WTC11 (cell line): ENCODE results near the gene ARID1A. TPM values are rescaled to one million over a fixed set of nuclear protein-coding genes. Genes with fewer than 3 reads are reported as not detected.

ENCODE experiments used
- ATAC-seq: fragments of 200-7000 bp; cut with Tn5 transposase; 2 replicates; pipeline ENCODE4 v1.10.0; 2021; ENCODE audit warnings: mild to moderate bottlenecking, moderate library complexity
- CTCF ChIA-PET: fragments of 300-600 bp; sonication (Branson Sonifier 250); formaldehyde crosslinking; loops from one replicate; lab custom pipeline; 2021; ENCODE audit warnings: antibody characterized with exemption; lab: Charles Lee
- POLR2A ChIA-PET: fragments of 350-600 bp; sonication (Branson Sonifier 250); formaldehyde crosslinking; loops from one replicate; lab custom pipeline; 2021; ENCODE audit warnings: antibody characterized with exemption; lab: Charles Lee
- DNase-seq: peaks from one replicate; pipeline ENCODE4 v3.0.0; 2021; ENCODE audit warnings: low spot score
- H3K27ac Mint-ChIP-seq: 2 replicates; pipeline ENCODE4 v1.8.0; 2021; ENCODE audit warnings: mixed read lengths
- H3K27me3 Mint-ChIP-seq: 2 replicates; pipeline ENCODE4 v1.8.0; 2021; ENCODE audit warnings: low read depth, mild to moderate bottlenecking, moderate library complexity, mixed read lengths
- H3K36me3 Mint-ChIP-seq: 2 replicates; pipeline ENCODE4 v1.8.0; 2021; ENCODE audit warnings: mixed read lengths
- H3K4me1 Mint-ChIP-seq: 2 replicates; pipeline ENCODE4 v1.8.0; 2022; ENCODE audit warnings: mixed read lengths
- H3K4me3 Mint-ChIP-seq: 2 replicates; pipeline ENCODE4 v1.8.0; 2021; ENCODE audit warnings: mild to moderate bottlenecking, moderate library complexity, mixed read lengths
- H3K9me3 Mint-ChIP-seq: 2 replicates; pipeline ENCODE4 v1.8.0; 2021; ENCODE audit warnings: mixed read lengths
- CBFB ChIP-seq: sonication (generic); formaldehyde crosslinking; IDR thresholded peaks from 2 replicates; pipeline ENCODE4 v1.8.1; 2022; ENCODE audit warnings: mild to moderate bottlenecking, low read depth, missing genetic modification reagents
- ETV6 ChIP-seq: sonication (generic); formaldehyde crosslinking; IDR thresholded peaks from 2 replicates; pipeline ENCODE4 v1.8.1; 2022; ENCODE audit warnings: mild to moderate bottlenecking, missing genetic modification reagents
- FOXK1 ChIP-seq: sonication (generic); formaldehyde crosslinking; IDR thresholded peaks from 2 replicates; pipeline ENCODE4 v1.8.0; 2022; ENCODE audit warnings: mild to moderate bottlenecking, moderate library complexity, missing genetic modification reagents
- NR3C1 ChIP-seq: sonication (generic); formaldehyde crosslinking; conservative IDR thresholded peaks from 2 replicates; pipeline ENCODE4 v1.8.1; 2023; ENCODE audit warnings: low read depth, mild to moderate bottlenecking, missing genetic modification reagents
- RELA ChIP-seq: sonication (generic); formaldehyde crosslinking; IDR thresholded peaks from 2 replicates; pipeline ENCODE4 v1.8.1; 2022; ENCODE audit warnings: missing genetic modification reagents, mild to moderate bottlenecking, borderline replicate concordance
- TEAD1 ChIP-seq: sonication (generic); formaldehyde crosslinking; IDR thresholded peaks from 2 replicates; pipeline ENCODE4 v1.8.0; 2022; ENCODE audit warnings: mild to moderate bottlenecking, missing genetic modification reagents
- ZNF317 ChIP-seq: sonication (generic); formaldehyde crosslinking; IDR thresholded peaks from 2 replicates; pipeline ENCODE4 v1.8.1; 2023; ENCODE audit warnings: low read depth, mild to moderate bottlenecking, moderate library complexity, missing genetic modification reagents, borderline replicate concordance
- ZNF396 ChIP-seq: fragments of 250-450 bp; sonication (Bioruptor Pico); IDR thresholded peaks from 2 replicates; pipeline ENCODE4 v1.8.0; 2021; ENCODE audit warnings: mild to moderate bottlenecking, moderate library complexity, borderline replicate concordance
- total RNA-seq: library from RNA; stranded (reverse); gene quantifications from 3 replicates; pipeline ENCODE4 v1.2.3, GENCODE V29; 2021
- TF ChIP-seq, protein P1 (sequence below): sonication (generic); formaldehyde crosslinking; IDR thresholded peaks from 2 replicates; pipeline ENCODE4 v1.8.0; 2022; ENCODE audit warnings: missing genetic modification reagents
- TF ChIP-seq, protein P2 (sequence below): sonication (generic); formaldehyde crosslinking; IDR thresholded peaks from 2 replicates; pipeline ENCODE4 v1.8.1; 2022; ENCODE audit warnings: missing genetic modification reagents, borderline replicate concordance
- TF ChIP-seq, protein P3 (sequence below): fragments of 250-450 bp; sonication (Bioruptor Pico); IDR thresholded peaks from 2 replicates; pipeline ENCODE4 v1.9.0; 2021; ENCODE audit warnings: moderate library complexity, mild to moderate bottlenecking, inconsistent platforms, borderline replicate concordance
- TF ChIP-seq, protein P4 (sequence below): sonication (generic); formaldehyde crosslinking; IDR thresholded peaks from 2 replicates; pipeline ENCODE4 v1.8.1; 2022; ENCODE audit warnings: mild to moderate bottlenecking, moderate library complexity, missing genetic modification reagents
- TF ChIP-seq, protein P5 (sequence below): sonication (generic); formaldehyde crosslinking; conservative IDR thresholded peaks from 2 replicates; pipeline ENCODE4 v1.8.1; 2023; ENCODE audit warnings: mild to moderate bottlenecking, low read depth, missing genetic modification reagents, moderate library complexity
- TF ChIP-seq, protein P6 (sequence below): sonication (generic); formaldehyde crosslinking; IDR thresholded peaks from 2 replicates; pipeline ENCODE4 v1.8.1; 2023; ENCODE audit warnings: mild to moderate bottlenecking, missing genetic modification reagents, moderate library complexity
- TF ChIP-seq, protein P7 (sequence below): sonication (generic); formaldehyde crosslinking; IDR thresholded peaks from 2 replicates; pipeline ENCODE4 v1.8.1; 2023; ENCODE audit warnings: mild to moderate bottlenecking, missing genetic modification reagents

Gene ARID1A
- total RNA-seq, 1 experiment from 2014 or later, result 98.0 TPM

DNA sequence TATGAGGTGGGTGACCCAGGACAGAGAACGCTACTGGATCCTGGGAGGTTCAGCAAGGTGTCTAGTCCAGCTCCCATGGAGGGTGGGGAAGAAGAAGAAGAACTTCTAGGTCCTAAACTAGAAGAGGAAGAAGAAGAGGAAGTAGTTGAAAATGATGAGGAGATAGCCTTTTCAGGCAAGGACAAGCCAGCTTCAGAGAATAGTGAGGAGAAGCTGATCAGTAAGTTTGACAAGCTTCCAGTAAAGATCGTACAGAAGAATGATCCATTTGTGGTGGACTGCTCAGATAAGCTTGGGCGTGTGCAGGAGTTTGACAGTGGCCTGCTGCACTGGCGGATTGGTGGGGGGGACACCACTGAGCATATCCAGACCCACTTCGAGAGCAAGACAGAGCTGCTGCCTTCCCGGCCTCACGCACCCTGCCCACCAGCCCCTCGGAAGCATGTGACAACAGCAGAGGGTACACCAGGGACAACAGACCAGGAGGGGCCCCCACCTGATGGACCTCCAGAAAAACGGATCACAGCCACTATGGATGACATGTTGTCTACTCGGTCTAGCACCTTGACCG is 83.4 kb downstream of the ARID1A start (continued):
- TF ChIP-seq, protein P1, sequence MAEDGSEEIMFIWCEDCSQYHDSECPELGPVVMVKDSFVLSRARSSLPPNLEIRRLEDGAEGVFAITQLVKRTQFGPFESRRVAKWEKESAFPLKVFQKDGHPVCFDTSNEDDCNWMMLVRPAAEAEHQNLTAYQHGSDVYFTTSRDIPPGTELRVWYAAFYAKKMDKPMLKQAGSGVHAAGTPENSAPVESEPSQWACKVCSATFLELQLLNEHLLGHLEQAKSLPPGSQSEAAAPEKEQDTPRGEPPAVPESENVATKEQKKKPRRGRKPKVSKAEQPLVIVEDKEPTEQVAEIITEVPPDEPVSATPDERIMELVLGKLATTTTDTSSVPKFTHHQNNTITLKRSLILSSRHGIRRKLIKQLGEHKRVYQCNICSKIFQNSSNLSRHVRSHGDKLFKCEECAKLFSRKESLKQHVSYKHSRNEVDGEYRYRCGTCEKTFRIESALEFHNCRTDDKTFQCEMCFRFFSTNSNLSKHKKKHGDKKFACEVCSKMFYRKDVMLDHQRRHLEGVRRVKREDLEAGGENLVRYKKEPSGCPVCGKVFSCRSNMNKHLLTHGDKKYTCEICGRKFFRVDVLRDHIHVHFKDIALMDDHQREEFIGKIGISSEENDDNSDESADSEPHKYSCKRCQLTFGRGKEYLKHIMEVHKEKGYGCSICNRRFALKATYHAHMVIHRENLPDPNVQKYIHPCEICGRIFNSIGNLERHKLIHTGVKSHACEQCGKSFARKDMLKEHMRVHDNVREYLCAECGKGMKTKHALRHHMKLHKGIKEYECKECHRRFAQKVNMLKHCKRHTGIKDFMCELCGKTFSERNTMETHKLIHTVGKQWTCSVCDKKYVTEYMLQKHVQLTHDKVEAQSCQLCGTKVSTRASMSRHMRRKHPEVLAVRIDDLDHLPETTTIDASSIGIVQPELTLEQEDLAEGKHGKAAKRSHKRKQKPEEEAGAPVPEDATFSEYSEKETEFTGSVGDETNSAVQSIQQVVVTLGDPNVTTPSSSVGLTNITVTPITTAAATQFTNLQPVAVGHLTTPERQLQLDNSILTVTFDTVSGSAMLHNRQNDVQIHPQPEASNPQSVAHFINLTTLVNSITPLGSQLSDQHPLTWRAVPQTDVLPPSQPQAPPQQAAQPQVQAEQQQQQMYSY (CRISPR knock-in tag), result no peak
- TF ChIP-seq, protein P2, sequence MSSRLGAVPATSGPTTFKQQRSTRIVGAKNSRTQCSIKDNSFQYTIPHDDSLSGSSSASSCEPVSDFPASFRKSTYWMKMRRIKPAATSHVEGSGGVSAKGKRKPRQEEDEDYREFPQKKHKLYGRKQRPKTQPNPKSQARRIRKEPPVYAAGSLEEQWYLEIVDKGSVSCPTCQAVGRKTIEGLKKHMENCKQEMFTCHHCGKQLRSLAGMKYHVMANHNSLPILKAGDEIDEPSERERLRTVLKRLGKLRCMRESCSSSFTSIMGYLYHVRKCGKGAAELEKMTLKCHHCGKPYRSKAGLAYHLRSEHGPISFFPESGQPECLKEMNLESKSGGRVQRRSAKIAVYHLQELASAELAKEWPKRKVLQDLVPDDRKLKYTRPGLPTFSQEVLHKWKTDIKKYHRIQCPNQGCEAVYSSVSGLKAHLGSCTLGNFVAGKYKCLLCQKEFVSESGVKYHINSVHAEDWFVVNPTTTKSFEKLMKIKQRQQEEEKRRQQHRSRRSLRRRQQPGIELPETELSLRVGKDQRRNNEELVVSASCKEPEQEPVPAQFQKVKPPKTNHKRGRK (CRISPR knock-in tag), result no peak
- TF ChIP-seq ZNF317 (CRISPR knock-in tag) (no peak), CBFB (CRISPR knock-in tag) (no peak)
- TF ChIP-seq, protein P3, sequence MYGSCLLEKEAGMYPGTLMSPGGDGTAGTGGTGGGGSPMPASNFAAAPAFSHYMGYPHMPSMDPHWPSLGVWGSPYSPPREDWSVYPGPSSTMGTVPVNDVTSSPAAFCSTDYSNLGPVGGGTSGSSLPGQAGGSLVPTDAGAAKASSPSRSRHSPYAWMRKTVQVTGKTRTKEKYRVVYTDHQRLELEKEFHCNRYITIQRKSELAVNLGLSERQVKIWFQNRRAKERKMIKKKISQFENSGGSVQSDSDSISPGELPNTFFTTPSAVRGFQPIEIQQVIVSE (CRISPR knock-in tag), result no peak

DNA sequence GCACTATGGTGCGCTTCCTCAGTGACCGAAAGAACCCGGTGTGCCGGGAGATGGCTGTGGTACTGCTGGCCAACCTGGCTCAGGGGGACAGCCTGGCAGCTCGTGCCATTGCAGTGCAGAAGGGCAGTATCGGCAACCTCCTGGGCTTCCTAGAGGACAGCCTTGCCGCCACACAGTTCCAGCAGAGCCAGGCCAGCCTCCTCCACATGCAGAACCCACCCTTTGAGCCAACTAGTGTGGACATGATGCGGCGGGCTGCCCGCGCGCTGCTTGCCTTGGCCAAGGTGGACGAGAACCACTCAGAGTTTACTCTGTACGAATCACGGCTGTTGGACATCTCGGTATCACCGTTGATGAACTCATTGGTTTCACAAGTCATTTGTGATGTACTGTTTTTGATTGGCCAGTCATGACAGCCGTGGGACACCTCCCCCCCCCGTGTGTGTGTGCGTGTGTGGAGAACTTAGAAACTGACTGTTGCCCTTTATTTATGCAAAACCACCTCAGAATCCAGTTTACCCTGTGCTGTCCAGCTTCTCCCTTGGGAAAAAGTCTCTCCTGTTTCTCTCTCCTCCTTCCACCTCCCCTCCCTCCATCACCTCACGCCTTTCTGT is 84.6 kb downstream of the ARID1A start:
- Mint-ChIP-seq H3K4me1 (peaks cover 29% of the 10 kb centered on the region), H3K27ac (no peak overlapping the region), H3K9me3 (no peaks in the 10 kb centered on the region), H3K27me3 (no peaks in the 10 kb centered on the region; the same call in 1 of the 2 replicates), H3K36me3 (peaks cover 57% of the 10 kb centered on the region), H3K4me3 (no peak overlapping the region)
- DNase-seq (no peak), ATAC-seq (no peak)
- POLR2A ChIA-PET, result no interaction called here
- CTCF ChIA-PET, result no interaction called here
- no peak for TF ChIP-seq TEAD1 (CRISPR knock-in tag)
- TF ChIP-seq, protein P4, sequence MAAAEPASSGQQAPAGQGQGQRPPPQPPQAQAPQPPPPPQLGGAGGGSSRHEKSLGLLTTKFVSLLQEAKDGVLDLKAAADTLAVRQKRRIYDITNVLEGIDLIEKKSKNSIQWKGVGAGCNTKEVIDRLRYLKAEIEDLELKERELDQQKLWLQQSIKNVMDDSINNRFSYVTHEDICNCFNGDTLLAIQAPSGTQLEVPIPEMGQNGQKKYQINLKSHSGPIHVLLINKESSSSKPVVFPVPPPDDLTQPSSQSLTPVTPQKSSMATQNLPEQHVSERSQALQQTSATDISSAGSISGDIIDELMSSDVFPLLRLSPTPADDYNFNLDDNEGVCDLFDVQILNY (CRISPR knock-in tag), result no peak
- no peak for TF ChIP-seq RELA (CRISPR knock-in tag)
- TF ChIP-seq, protein P5, sequence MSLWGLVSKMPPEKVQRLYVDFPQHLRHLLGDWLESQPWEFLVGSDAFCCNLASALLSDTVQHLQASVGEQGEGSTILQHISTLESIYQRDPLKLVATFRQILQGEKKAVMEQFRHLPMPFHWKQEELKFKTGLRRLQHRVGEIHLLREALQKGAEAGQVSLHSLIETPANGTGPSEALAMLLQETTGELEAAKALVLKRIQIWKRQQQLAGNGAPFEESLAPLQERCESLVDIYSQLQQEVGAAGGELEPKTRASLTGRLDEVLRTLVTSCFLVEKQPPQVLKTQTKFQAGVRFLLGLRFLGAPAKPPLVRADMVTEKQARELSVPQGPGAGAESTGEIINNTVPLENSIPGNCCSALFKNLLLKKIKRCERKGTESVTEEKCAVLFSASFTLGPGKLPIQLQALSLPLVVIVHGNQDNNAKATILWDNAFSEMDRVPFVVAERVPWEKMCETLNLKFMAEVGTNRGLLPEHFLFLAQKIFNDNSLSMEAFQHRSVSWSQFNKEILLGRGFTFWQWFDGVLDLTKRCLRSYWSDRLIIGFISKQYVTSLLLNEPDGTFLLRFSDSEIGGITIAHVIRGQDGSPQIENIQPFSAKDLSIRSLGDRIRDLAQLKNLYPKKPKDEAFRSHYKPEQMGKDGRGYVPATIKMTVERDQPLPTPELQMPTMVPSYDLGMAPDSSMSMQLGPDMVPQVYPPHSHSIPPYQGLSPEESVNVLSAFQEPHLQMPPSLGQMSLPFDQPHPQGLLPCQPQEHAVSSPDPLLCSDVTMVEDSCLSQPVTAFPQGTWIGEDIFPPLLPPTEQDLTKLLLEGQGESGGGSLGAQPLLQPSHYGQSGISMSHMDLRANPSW (CRISPR knock-in tag), result no peak
- TF ChIP-seq, protein P6, sequence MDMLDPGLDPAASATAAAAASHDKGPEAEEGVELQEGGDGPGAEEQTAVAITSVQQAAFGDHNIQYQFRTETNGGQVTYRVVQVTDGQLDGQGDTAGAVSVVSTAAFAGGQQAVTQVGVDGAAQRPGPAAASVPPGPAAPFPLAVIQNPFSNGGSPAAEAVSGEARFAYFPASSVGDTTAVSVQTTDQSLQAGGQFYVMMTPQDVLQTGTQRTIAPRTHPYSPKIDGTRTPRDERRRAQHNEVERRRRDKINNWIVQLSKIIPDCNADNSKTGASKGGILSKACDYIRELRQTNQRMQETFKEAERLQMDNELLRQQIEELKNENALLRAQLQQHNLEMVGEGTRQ (CRISPR knock-in tag), result no peak
- TF ChIP-seq, protein P2 (CRISPR knock-in tag), result no peak
- TF ChIP-seq, protein P7, sequence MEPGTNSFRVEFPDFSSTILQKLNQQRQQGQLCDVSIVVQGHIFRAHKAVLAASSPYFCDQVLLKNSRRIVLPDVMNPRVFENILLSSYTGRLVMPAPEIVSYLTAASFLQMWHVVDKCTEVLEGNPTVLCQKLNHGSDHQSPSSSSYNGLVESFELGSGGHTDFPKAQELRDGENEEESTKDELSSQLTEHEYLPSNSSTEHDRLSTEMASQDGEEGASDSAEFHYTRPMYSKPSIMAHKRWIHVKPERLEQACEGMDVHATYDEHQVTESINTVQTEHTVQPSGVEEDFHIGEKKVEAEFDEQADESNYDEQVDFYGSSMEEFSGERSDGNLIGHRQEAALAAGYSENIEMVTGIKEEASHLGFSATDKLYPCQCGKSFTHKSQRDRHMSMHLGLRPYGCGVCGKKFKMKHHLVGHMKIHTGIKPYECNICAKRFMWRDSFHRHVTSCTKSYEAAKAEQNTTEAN (CRISPR knock-in tag), result no peak
- TF ChIP-seq, protein P3 (CRISPR knock-in tag), result no peak
- no peak for TF ChIP-seq FOXK1 (CRISPR knock-in tag)
- no peak for TF ChIP-seq ETV6 (CRISPR knock-in tag)
- no peak for TF ChIP-seq ZNF396 (CRISPR knock-in tag)
- TF ChIP-seq NR3C1 (CRISPR knock-in tag), result no peak
